Adipose tissue (tissue), 3 donors: ENCODE data around the gene NTN1. TPM values are rescaled to one million over a fixed set of nuclear protein-coding genes. Genes with fewer than 3 reads are reported as not detected.
"Not testable (repeated sequence)": the region's sequence is repeated elsewhere in the genome, so short reads cannot be mapped to it uniquely, and the experiment has no call there.

Experiments used
- H3K27ac ChIP-seq: one replicate; pipeline ENCODE4 v1.5.1; 2013; ENCODE audit warnings: low read depth, low read length
- WGBS, 3 donors: extraction: QIAGEN DNeasy Blood & Tissue Kit; methylation state at CpG; one replicate each; pipeline ENCODE4 v1.1.7; 2013; 5-methylcytosine and 5-hydroxymethylcytosine counted together
- polyA plus RNA-seq, 3 donors: library from polyadenylated mRNA; stranded (reverse); fragments of 200-250 nt; gene quantifications; one replicate each; pipeline ENCODE4 v1.2.3, GENCODE V29; 2013
- donor health status: healthy with polysubstance abuse.
- donor health status: Bipolar disorder and iron deficiency.
- donor health status: healthy.

NTN1 gene
- polyA plus RNA-seq, 3 donors, result 1.6 to 3.7 (median 2.0) TPM

DNA sequence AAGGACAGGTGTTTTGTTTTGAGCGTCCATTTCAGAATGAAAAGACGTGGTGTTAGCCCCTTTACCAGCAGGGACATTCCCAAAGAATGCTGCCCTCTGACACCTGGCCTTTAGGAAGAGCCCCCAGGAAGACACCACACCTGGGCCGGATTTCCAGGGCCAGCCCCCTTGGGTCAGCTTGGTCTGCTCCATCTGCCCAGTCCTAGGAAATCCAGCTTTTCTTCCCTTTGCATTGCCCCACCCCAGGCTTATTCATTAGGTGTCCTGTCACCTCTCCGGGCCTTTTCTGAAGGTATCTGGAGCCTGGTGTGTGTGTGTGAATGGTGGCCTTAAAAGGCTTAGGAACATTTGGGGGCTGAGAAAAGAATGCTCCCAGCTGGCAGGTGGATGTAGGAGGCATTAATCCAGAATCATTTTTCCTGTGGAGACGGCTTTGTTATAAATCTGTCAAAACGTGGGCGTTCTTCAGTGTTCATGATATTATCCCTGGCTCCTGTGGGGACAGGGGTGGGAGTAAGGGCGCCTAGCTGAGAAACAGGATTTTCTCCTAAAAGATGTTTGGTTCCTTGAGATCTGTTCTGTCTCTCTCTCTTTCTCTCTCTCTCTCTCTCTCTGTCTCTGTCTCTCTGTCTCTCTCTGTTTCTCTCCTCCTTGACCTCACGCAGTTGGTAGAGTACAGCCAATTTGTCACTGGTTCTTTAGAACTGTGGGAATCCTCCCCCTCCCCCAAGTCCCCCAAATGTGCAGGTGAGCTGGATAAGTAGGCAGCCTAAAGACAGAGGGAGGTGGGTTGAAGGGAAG is 84.0 kb downstream of the NTN1 start:
- WGBS, 3 donors, result 71 to 86% (median 76%) methylated on average over 9 of the region's 9 CpGs
- H3K27ac ChIP-seq, result no peak overlapping the region

GRCh38 chr17:9106278-9106677 is 85.0 kb downstream of the NTN1 start:
- 77 to 89% (median 83%) methylated on average over 9 of the region's 9 CpGs for WGBS, 3 donors
- H3K27ac ChIP-seq, result not testable (repeated sequence)

GRCh38 chr17:9107527-9107926 is 86.2 kb downstream of the NTN1 start:
- H3K27ac ChIP-seq, result no peak overlapping the region
- 83 to 93% (median 86%) methylated on average over 4 of the region's 4 CpGs for WGBS, 3 donors

- H3K27ac ChIP-seq, result no peak overlapping the region
- WGBS, 3 donors, result 52 to 79% (median 58%) methylated on average over 6 of the region's 6 CpGs
These were observed 86.8 kb downstream of the NTN1 start for GRCh38 chr17:9108146-9108545.

DNA sequence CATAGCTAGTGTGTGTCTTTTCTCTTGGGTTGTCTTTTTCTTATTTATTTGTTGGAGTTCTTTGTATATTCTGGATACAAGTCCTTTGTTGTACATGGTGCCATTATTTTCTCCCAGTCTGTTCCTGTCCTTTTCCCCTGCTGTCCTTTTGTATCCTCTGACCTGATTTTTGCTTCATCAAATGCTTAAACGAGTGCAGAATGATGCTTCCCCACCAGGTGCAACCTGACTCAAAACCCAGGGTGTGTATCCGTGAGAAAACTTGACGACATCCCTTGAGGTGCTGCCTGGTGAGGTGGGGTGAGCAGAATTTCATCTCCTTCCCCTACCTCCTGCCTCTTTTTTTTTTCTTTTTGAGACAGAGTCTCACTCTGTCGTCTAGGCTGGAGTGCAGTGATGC is 88.6 kb downstream of the NTN1 start:
- H3K27ac ChIP-seq, result no peak overlapping the region
- 80 to 90% (median 84%) methylated on average over 4 of the region's 4 CpGs for WGBS, 3 donors

DNA sequence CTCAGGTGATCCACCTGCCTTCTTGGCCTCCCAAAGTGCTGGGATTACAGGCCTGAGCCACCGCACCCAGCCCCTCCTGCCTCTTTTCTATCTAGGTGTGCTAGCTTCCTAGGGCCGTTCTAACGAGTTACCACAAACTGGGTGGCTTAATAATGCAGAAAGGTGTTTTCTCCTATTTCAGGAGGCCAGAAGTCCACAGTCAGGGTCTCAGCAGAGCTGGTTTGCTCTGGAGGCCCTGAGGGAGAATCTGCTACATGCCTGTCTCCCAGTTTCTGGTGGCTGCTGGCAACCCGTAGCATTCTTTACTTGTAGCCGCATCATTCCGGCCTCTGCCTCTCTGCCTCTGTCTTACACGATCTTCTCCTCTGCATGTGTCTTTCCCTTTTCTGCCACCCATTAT is 89.2 kb downstream of the NTN1 start:
- 92 to 95% (median 94%) methylated on average over 7 of the region's 7 CpGs for WGBS, 3 donors

GRCh38 chr17:9115214-9116191 is 94.2 kb downstream of the NTN1 start:
- H3K27ac ChIP-seq, result no peak overlapping the region
- 15 to 18% (median 17%) methylated on average over 39 to 41 of the region's 41 CpGs for WGBS, 3 donors

More for the DNA sequence above, 89.2 kb downstream of the NTN1 start:
- H3K27ac ChIP-seq, result no peak overlapping the region

DNA sequence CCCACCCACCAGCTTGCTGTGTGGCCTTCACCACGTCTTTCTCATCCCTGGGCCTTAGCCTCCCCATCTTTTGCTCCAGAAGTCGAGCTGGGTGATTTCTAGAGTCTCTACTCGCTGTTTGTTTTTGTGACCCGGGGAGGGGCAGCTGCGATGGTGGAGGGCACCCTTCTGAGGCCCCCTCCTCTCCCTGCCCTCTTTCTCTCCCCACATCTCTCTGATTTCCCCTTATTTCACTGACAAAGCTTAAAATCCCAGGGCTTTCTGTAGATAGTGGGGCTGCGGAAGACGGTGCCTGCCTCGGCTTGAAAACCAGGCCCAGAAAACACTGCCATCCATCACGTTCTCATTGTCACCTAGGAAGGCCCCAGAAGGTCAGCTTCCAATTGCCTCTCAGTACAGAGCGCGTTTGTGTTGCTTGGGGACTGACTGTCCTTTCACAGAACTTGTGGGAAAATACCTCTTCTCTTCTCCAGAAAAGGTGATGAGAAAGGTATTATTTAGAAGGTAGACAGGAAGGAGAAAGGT is 95.1 kb downstream of the NTN1 start:
- WGBS, 3 donors, result 68 to 81% (median 81%) methylated on average over 11 of the region's 11 CpGs
- no peak overlapping the region for H3K27ac ChIP-seq

- WGBS, 3 donors, result 84 to 91% (median 88%) methylated on average over 19 of the region's 19 CpGs
- H3K27ac ChIP-seq, result no peak overlapping the region
These were observed 95.7 kb downstream of the NTN1 start for GRCh38 chr17:9116861-9117568.

DNA sequence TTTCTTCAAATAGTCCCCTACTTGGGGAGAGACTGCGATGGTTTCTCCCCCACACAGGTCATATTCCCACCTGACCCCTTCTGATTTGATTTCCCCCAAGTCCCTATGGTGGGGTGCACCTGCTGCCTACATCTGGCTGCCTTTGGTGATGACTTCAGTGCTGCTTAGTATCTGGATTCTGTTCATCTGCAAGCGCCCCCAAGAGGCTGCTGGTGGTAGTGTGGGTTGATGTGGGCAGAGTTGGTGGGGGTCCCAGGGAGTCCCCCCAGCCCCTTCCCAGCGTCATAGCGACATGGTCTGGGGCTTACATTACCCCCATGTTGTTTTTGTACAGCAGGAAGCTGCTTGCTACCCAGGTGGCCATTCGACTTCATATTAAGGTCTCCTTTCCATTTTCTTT is 99.2 kb downstream of the NTN1 start:
- H3K27ac ChIP-seq, result no peak overlapping the region
- 34 to 51% (median 40%) methylated on average over 5 of the region's 5 CpGs for WGBS, 3 donors

DNA sequence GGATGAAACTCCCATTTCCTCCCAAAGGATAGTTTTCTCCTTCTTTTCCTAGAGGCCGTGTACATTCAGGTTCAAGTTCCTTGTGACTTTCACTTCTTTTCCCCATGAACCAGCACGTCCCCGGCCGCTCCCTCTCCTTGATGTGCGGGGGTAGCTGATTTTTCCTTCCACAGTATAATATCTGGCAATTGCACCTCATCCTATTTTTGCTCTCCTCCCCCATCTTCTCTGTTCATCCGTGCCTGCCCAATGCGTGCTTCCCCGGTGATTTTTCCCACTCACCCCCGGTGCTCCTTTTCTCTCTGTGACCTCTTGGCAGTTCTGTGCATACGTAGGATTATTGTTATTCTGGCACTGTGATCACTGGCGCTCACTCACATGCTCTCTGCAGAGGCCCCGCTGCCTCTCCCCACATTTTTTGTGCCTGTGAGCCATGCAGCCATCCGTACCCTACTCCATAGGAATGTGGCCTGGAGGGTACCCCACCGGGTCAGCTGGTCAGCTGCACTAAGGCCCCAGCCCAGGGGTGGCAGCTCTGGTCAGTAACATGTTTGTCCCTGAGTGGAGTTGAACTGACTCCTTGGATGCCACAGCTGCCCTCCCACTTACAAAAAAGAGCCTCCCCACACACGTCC is 100.0 kb downstream of the NTN1 start:
- WGBS, 3 donors, result 66 to 74% (median 73%) methylated on average over 15 of the region's 15 CpGs
- H3K27ac ChIP-seq, result no peak overlapping the region

GRCh38 chr17:9123594-9124553 is 102.6 kb downstream of the NTN1 start:
- WGBS, 3 donors, result 79 to 80% (median 80%) methylated on average over 17 of the region's 17 CpGs
- no peak overlapping the region for H3K27ac ChIP-seq

DNA sequence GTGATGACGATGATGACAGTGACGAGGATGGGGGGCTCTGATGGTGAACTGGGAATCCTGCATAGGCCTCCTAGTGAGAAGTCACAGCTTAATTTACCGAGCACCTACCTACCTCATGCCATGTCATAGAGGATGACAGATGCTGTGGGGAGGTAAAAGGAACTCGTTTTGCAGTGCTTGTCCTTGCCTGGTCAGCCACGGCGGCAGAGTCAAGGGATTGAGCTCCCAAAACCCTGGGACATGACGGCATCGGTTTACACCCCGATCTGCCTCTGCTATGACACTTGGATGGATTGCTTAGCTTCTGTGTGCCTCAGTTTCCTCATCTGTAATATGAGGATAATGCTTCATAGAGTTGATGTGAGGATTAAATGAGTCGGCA is 103.2 kb downstream of the NTN1 start:
- H3K27ac ChIP-seq, result no peak overlapping the region
- WGBS, 3 donors, result 87 to 91% (median 89%) methylated on average over 10 of the region's 10 CpGs

GRCh38 chr17:9125722-9126121 is 104.4 kb downstream of the NTN1 start:
- 86 to 91% (median 90%) methylated on average over 8 of the region's 8 CpGs for WGBS, 3 donors
- no peak overlapping the region for H3K27ac ChIP-seq

DNA sequence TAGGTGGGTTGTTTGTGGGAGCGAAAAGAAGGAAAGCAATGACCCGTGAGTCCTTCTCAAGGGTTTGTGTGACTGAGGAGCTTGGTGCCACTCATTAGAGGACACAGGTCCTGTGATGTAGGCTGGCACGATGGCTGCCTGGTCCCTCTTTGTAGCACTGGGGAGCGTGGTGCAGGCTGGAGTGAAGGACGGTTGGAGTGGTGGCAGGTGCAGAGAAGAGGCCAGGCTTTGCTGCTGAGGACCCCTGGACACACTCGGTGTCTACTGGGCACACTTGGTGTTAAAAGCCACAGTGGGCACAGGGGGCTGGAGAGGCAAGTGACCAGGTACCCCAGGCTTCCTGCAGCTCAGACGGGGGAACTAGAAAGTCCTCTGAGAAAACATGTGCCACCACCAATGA is 106.0 kb downstream of the NTN1 start:
- no peak overlapping the region for H3K27ac ChIP-seq
- 86 to 94% (median 92%) methylated on average over 7 of the region's 7 CpGs for WGBS, 3 donors

DNA sequence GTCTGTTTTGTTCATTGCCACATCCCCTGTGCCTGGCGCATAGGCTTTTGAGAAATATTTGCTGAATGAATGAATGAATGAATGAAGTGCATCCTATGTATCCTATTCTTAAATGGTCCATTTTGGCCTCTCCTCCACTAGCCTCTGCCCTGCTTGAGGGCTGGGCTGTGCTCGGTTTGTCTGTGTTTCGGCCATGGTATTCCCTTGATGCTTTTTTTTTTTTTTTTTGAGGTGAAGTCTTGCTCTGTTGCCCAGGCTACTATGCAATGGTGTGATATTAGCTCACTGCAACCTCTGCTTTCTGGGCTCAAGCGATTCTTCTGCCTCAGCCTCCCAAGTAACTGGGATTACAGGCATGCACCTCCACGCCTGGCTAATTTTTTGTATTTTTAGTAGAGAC is 110.1 kb downstream of the NTN1 start:
- no peak overlapping the region for H3K27ac ChIP-seq
- 82 to 87% (median 86%) methylated on average over 5 of the region's 5 CpGs for WGBS, 3 donors

DNA sequence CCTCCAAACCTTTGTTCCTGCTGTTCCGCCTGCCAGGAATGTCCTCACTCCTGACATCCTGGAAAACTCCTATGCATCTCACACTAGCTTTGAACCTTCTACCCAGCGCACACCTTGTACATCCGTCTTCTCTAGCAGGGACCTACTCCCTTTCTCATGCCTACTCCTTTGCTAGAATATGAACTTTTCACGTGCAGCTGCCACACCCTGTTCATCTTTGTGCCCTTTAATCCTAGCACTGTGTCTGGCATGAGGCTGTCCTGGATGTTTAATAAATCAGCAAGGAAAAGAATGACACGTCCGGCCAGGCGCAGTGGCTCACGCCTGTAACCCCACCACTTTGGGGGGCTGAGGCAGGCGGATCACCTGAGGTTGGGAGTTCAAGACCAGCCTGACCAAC is 111.0 kb downstream of the NTN1 start:
- H3K27ac ChIP-seq, result no peak overlapping the region
- WGBS, 3 donors, result 87 to 92% (median 91%) methylated on average over 9 of the region's 9 CpGs
